Lower leg skin (tissue), 3 donors: ENCODE measurements around the gene YIPF2.

ENCODE experiments used
- POLR2A ChIP-seq, 2 donors: fragments of 450-650 bp; IDR thresholded peaks; one replicate each; pipeline ENCODE4 v1.6.1; 2016 to 2017; ENCODE audit warnings: antibody characterized with exemption in 2 of 2, mild to moderate bottlenecking in 1 of 2, moderate library complexity in 1 of 2
- TF ChIP-seq, protein P1 (sequence below), 3 donors: fragments of 450-650 bp; IDR thresholded peaks; one replicate each; pipeline ENCODE4 v1.5.1; 2016; ENCODE audit warnings: antibody characterized with exemption in 3 of 3, mild to moderate bottlenecking in 3 of 3, moderate library complexity in 2 of 3

DNA sequence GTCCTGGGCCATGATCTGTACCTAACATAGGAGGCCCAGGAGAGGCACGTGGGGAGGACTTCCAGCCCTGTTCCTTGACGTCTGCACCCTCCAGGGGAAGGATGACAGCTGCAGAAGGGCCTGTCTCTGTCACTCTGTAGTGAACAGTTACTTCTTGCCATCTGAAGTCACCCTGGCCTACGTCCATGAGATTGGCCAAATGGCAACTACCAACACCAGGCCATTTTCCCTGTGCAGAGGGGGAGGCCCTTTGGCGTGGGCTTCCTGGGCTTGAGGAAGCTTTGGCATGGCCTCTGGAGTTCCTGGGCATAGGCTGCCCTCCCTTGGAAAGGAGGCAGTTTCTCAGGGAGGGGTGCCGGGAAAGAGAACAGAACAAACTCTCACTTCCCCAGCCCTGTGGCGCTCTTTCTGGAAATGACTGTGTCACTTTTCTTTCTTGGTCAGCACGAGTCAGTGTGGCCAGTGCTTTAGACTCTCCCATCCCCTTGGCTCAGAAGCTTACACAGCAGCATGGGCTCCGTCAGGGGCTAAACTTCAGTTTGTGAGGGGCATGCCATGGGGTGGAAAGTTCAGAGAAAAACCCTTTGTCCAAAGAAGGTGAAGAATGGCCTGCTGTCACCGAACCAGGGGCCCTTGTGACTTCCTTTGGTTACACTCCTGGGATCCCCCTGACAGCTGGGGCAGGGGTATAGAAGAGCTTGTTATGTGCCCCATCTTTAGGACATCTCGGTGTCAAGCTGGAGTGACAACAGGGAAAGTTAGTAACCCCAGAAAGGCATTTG is 51.8 kb downstream of the YIPF2 start:
- TF ChIP-seq, protein P1, sequence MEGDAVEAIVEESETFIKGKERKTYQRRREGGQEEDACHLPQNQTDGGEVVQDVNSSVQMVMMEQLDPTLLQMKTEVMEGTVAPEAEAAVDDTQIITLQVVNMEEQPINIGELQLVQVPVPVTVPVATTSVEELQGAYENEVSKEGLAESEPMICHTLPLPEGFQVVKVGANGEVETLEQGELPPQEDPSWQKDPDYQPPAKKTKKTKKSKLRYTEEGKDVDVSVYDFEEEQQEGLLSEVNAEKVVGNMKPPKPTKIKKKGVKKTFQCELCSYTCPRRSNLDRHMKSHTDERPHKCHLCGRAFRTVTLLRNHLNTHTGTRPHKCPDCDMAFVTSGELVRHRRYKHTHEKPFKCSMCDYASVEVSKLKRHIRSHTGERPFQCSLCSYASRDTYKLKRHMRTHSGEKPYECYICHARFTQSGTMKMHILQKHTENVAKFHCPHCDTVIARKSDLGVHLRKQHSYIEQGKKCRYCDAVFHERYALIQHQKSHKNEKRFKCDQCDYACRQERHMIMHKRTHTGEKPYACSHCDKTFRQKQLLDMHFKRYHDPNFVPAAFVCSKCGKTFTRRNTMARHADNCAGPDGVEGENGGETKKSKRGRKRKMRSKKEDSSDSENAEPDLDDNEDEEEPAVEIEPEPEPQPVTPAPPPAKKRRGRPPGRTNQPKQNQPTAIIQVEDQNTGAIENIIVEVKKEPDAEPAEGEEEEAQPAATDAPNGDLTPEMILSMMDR (IDR thresholded peaks at IDR 0.05) = no peak
- TF ChIP-seq POLR2A (IDR thresholded peaks at IDR 0.05) = no peak
